GM18868 (cell line): Measurements from ENCODE around the gene AJUBA.
"Not testable (repeated sequence)": the region's sequence is repeated elsewhere in the genome, so short reads cannot be mapped to it uniquely, and the experiment has no call there.

Experiments used
- ATAC-seq: cut with Tn5 transposase; IDR thresholded peaks from one replicate; pipeline ENCODE4 v1.9.1; 2021; ENCODE audit warnings: mild to moderate bottlenecking, moderate library complexity; ENCODE audit not compliant: unreplicated experiment

Gene AJUBA

GRCh38 chr14:22955702-22956569 is 26.4 kb downstream of the AJUBA start:
- ATAC-seq: no peak

GRCh38 chr14:22952418-22952817 is 29.9 kb downstream of the AJUBA start:
- ATAC-seq: no peak

- not testable (repeated sequence) for ATAC-seq
Observed at GRCh38 chr14:22951795-22952194, 30.6 kb downstream of the AJUBA start.

GRCh38 chr14:22945642-22946041 is 36.7 kb downstream of the AJUBA start:
- ATAC-seq: no peak

- ATAC-seq: no peak
Observed at GRCh38 chr14:22939684-22940083, 42.7 kb downstream of the AJUBA start.

GRCh38 chr14:22935156-22935555 is 47.2 kb downstream of the AJUBA start:
- ATAC-seq: no peak

GRCh38 chr14:22932146-22932545 is 50.2 kb downstream of the AJUBA start:
- ATAC-seq: no peak

- no peak for ATAC-seq
Observed at GRCh38 chr14:22929961-22930364, 52.4 kb downstream of the AJUBA start.

- peak; percentile 92 for ATAC-seq
Observed at GRCh38 chr14:22929104-22929960, 53.0 kb downstream of the AJUBA start, which contains the start of gene PRMT5. Gene PRMT5, minus strand, starts transcription at chr14:22929376. Its CDS starts 15 bp downstream, at chr14:22929361.

- no peak for ATAC-seq
Observed at GRCh38 chr14:22928237-22929103, 53.9 kb downstream of the AJUBA start.

- no peak for ATAC-seq
Observed at GRCh38 chr14:22926316-22926715, 56.0 kb downstream of the AJUBA start.

GRCh38 chr14:22925513-22925912 is 56.8 kb downstream of the AJUBA start:
- ATAC-seq: no peak

- ATAC-seq: no peak
Observed at GRCh38 chr14:22923746-22924145, 58.6 kb downstream of the AJUBA start.

GRCh38 chr14:22922294-22922693 is 60.1 kb downstream of the AJUBA start:
- no peak for ATAC-seq
